Esophagus muscularis mucosa (tissue), 4 donors: ENCODE data around the gene UBE2J2.

Source experiments
- CTCF ChIP-seq, 3 experiments: fragments of 200-600 bp in 2 of 3; fragments of 450-650 bp in 1 of 3; sonication (generic) in 2 of 3; IDR thresholded peaks; one replicate each; pipeline ENCODE4 v1.5.1; 2017 to 2019; ENCODE audit warnings: antibody characterized with exemption in 3 of 3, mild to moderate bottlenecking in 2 of 3, moderate library complexity in 1 of 3
- EP300 ChIP-seq: sonication (generic); formaldehyde crosslinking; IDR thresholded peaks from one replicate; pipeline ENCODE4 v1.6.1; 2017; ENCODE audit warnings: antibody characterized with exemption
- POLR2A ChIP-seq: fragments of 450-650 bp; IDR thresholded peaks from one replicate; pipeline ENCODE4 v1.6.1; 2017; ENCODE audit warnings: antibody characterized with exemption, moderate library complexity, mild to moderate bottlenecking, low read depth

DNA sequence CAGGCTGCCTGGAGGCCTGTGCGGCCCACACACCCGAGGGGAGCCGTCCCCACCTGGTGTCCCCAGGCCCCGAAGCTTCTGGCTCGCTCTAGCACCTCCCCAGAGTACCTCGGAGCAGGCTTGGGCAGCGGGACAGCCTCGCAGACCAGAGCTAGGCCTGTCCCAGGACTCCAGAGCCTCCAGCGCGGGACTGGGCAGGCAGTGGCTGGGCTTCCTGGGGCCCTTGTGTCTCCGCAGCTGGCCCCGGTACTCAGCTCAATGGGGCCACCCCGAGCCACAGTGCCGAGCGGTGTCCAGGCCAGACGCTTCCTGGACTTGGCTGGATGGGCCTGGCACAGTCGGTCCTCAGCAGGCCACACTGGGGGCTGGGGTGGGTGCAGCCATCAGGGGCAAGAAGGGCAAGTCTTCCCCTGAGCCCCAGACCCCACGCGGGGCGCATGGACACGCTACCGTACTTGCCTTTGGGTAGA, 11.5 kb upstream of the UBE2J2 start:
- TF ChIP-seq POLR2A (no peak), CTCF (IDR thresholded peaks at IDR 0.05) (no peak), EP300 (no peak)
